ENCODE results near the gene RRP8. TPM values are rescaled to one million over a fixed set of nuclear protein-coding genes. Genes with fewer than 3 reads are reported as not detected.

The RRP8 gene
- total and polyA plus RNA-seq, 9 of the 15 experiments (the other 6 are each of a cell fraction or from before 2014, with no cell fraction given), result 5.7 to 47.3 (median 32.6) TPM

DNA sequence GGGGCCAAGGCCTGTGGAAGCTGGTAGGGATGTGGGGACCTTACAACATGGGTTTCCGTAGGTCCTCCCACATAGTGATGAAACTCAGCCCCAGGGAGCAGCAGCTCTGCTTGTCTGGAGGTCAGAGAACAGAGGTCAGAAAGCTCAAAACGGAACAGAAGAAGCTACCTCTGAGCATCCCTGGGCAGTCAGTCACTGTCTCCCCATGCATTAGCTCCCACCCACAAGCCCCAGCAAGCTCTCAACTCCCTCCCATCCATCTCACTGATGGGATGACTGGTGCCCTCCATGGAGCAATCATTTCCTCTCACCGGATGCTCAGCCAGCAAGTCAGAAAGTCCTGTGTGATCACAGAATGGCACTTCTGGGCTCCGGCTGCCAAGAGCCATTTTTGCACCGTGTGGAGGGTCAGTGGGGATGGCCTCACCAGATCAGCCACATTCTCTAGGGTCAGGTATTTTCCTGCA, 13.9 kb upstream of the RRP8 start:
- BruUV-seq (replicated peaks), result no TSS peak
- WGBS (ENCODE audit: insufficient coverage, low coverage, missing lambda C conversion rate), result 81% methylated on average over 5 of the region's 5 CpGs
- intact Hi-C loops (cut with micrococcal nuclease) (loop anchor here (5.0 kb wide), 1 partner anchor 85 kb away; no protein-coding TSS in a partner anchor), in situ Hi-C loops (cut with MboI) (no loop called here)
- no peak overlapping the region for H3K4me3 ChIP-seq
- peak overlapping the region; percentile 86; the same call in 1 of the 3 replicates for H3K27ac ChIP-seq (ENCODE audit: extremely low read depth, low read depth, low read length)
- H4K20me1 ChIP-seq (replicated peaks; ENCODE audit: control insufficient read depth, insufficient read depth, low read length), result no peaks in the 10 kb centered on the region
- H3K27me3 ChIP-seq (ENCODE audit: control insufficient read depth in 2 of 2, insufficient read depth in 2 of 2, low read length in 2 of 2), result no peaks in the 10 kb centered on the region
- H3K36me3 ChIP-seq (ENCODE audit: control insufficient read depth, insufficient read depth, low read length), result peaks cover 22% of the 10 kb centered on the region
- H2AFZ ChIP-seq (ENCODE audit: low read depth, low read length), result no peak overlapping the region
- H3K9ac ChIP-seq (ENCODE audit: insufficient read depth in 1 of 2, low read depth in 2 of 2, low read length in 2 of 2), result peak overlapping the region in 1 of 2 experiments; percentile 39; a peak in 2 of 4 replicates
- H3K79me2 ChIP-seq (ENCODE audit: control insufficient read depth, insufficient read depth, low read length), result peaks cover 10% of the 10 kb centered on the region
- H3K4me1 ChIP-seq (replicated peaks in 1 of 2; ENCODE audit: control insufficient read depth in 2 of 2, insufficient read depth in 2 of 2, low read length in 2 of 2), result peaks cover 17 to 21% of the 10 kb centered on the region in 2 experiments
- H3K9me3 ChIP-seq (replicated peaks; ENCODE audit: control insufficient read depth, insufficient read depth, low read depth, low read length), result no peaks in the 10 kb centered on the region
- no peaks in the 10 kb centered on the region for H3K9me1 ChIP-seq (ENCODE audit: control insufficient read depth, insufficient read depth, low read length)
- peak overlapping the region; percentile 100; the same call in 1 of the 2 replicates for H3K4me2 ChIP-seq (ENCODE audit: insufficient read depth, low read length)
- POLR2A ChIA-PET, result interaction anchor here (0.9 to 2.8 kb wide), 5 partner anchors 13 to 89 kb away, joined by 3 to 17 read pairs (median 6); partner anchors contain the start of gene ILK
- no peak for FAIRE-seq
- ATAC-seq, result no peak
- CTCF ChIA-PET (ENCODE audit: low intra/inter-chr PET ratio), result no interaction called here
- DNase-seq (ENCODE audit: extremely low read depth in 1 of 4, low spot score in 3 of 4), result no peak
- TF ChIP-seq THAP7 (CRISPR knock-in tag; IDR thresholded peaks at IDR 0.05), result no peak
- no peak for TF ChIP-seq SAFB (IDR thresholded peaks at IDR 0.05; ENCODE audit: borderline replicate concordance, low read depth, low read length)
- no peak for TF ChIP-seq COPS2 (conservative IDR thresholded peaks at IDR 0.05)
- no peak for TF ChIP-seq ZFP36 (IDR thresholded peaks at IDR 0.05; ENCODE audit: low read depth, low read length, partially characterized antibody)
- TF ChIP-seq ZNF785 (CRISPR knock-in tag; IDR thresholded peaks at IDR 0.05), result no peak
- TF ChIP-seq MTA2 (IDR thresholded peaks at IDR 0.05; ENCODE audit: low read depth), result no peak
- TF ChIP-seq SAFB2 (IDR thresholded peaks at IDR 0.05; ENCODE audit: borderline replicate concordance, low read depth, low read length, severe bottlenecking), result no peak

All from K562 (cell line).